GM20000 (cell line): Measurements from ENCODE around the gene TMED4.

Experiments used
- DNase-seq: peaks from one replicate; pipeline ENCODE4 v3.0.0; 2012; ENCODE audit warnings: low spot score
- CTCF ChIP-seq: IDR thresholded peaks from 2 replicates; pipeline ENCODE4 v1.5.1; 2012; ENCODE audit warnings: mild to moderate bottlenecking, control low read depth; ENCODE audit errors: extremely low read depth, missing control alignments

TMED4 gene

GRCh38 chr7:44541028-44541869 is 40.8 kb downstream of the TMED4 start, which contains the start of gene NPC1L1:
Gene NPC1L1, minus strand, starts transcription at chr7:44541330. Its CDS starts 71 bp downstream, at chr7:44541259.
- TF ChIP-seq CTCF, result no peak

GRCh38 chr7:44540592-44541027 is 41.4 kb downstream of the TMED4 start:
- no peak for DNase-seq
- TF ChIP-seq CTCF, result no peak

More at GRCh38 chr7:44541028-44541869, 40.8 kb downstream of the TMED4 start, which contains the start of gene NPC1L1:
- no peak for DNase-seq

DNA sequence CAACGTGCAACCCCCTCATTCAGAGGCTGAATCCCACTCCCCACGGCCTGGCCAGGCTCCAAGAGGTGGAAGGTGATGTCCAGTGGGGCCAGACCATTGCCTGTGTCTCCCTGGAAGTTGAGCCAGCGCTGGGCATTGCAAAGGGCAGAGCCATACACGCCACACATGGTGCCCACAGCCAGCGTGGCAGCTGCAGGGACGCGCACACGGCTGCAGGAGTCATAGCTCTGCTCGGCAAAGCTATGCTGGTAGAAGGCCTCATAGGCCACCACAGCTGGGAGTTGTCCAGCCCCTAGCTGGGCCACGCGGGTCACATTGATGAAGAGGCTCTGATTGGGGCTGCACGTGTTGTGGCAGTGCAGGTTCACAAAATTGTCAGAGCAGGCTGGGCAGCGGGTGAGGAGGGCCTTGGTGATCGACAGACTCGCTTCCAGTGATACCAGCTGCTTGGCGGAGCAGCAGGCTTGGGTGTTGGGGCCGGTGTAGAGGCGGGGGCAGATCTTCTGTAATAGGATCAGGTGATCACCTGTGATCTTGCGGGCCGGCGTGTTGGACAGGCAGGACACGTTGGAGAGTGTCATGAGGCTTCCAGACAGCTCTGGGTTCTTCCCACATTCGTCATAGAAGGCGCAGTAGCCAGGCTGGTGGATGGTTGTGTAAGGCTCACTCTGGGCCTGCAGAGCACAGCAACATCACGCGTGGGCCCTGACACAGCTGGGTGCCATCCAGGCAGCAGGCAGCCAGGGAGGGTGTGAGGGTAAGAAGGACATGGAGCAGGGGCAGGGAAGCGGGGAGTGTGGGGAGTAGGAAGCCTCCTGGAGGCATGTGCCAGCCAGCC is 42.1 kb downstream of the TMED4 start:
- no peak for TF ChIP-seq CTCF
- DNase-seq, result no peak

DNA sequence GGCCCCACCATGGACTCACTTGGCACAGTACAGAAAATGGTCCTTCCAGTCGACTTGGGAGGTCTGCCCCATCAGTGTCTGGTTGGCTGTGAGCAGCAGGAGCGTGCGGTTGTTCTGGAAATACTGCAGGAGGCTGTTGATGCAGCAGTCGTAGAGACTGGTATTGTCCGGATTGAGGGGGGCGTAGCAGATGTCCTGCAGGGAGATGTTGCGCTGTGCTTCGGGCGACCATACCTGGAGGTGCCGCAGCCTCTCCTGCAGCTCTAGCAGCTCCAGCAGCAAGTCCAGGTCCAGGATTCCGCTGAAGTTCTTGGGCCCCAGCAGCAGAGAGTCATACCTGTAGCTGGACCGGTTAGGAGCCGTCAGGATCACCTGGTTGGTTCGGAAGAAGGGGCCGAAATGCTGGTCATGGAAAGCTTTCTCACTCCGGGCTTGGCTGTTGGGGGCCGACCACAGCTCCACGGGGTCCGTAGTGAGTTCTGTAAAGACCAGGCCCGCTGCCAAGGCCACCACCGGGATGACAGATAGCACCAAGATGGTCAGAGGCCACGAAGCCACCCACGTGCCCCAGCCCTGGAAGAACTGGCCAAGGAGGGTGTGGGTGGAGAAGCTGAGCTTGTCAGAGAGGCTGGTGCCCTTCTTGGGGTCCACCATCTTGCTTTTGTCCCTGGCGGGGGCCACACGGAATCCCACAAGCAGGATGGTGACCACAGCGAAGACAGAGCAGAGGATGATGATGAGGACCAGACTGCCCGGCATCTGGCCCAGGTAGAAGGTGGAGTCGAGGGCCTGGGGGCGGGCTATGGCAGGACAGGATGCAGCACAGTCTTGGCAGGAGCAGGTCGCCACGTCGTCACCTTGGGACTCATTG is 43.0 kb downstream of the TMED4 start:
- no peak for DNase-seq

DNA sequence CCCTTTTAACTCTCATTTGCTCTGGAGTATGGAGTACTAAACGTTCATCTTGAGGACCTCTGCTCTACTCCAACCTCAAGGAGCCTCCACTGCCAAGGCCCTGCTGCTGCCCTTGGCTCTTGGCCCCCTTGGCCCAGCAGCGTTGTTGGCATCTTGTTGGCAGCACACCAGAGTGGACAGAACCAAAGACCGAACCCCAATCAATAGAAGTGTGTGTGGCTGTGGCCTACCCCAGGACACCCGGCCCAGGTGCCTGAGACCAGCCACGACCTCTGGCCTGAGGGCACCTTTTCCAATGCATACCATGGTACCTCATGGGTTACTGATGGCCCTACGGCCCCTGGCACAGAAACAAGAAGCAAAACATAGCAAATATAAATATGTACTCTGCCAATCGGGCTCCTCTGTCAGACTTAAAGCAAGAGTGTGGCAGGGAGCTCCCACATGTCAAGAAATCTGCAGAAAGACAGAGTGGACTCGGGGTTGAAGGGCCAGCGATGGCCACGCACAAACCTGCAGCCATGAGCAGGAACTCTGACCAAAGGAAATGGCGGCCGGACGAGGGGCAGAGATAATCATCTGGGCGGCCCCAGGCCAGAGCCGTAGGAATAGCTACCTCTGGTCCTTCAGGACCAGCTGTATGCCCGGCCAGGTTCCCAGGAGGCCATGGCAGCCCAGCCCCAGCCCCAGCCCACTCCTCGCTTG is 43.8 kb downstream of the TMED4 start:
- no peak for TF ChIP-seq CTCF
- no peak for DNase-seq

More for the DNA sequence above, 43.0 kb downstream of the TMED4 start:
- no peak for TF ChIP-seq CTCF

- no peak for DNase-seq
- no peak for TF ChIP-seq CTCF
Measured at GRCh38 chr7:44537442-44537841, 44.6 kb downstream of the TMED4 start.
